Liver (tissue), 9 donors: ENCODE results near the gene PLD4. TPM values are rescaled to one million over a fixed set of nuclear protein-coding genes. Genes with fewer than 3 reads are reported as not detected.
"Not testable (repeated sequence)": the region's sequence is repeated elsewhere in the genome, so short reads cannot be mapped to it uniquely, and the experiment has no call there.

Source experiments
- DNase-seq: peaks from one replicate; pipeline ENCODE4 v3.0.0-alpha.2; 2017; ENCODE audit warnings: low spot score
- H3K27ac ChIP-seq, 2 donors: one replicate each; pipeline ENCODE4 v1.7.0; 2013; ENCODE audit warnings: inconsistent platforms in 2 of 2, low read length in 2 of 2, control low read depth in 1 of 2, low read depth in 1 of 2, mild to moderate bottlenecking in 1 of 2
- H3K27me3 ChIP-seq, 4 donors: one replicate each; pipeline versions ENCODE4 v1.6.1 to v1.7.0; 2013; ENCODE audit warnings: low read length in 3 of 4, inconsistent platforms in 1 of 4, mild to moderate bottlenecking in 1 of 4, moderate library complexity in 1 of 4; ENCODE audit not compliant: control insufficient read depth in 4 of 4, insufficient read depth in 4 of 4
- H3K36me3 ChIP-seq, 4 donors: one replicate each; pipeline versions ENCODE4 v1.6.1 to v1.7.0; 2013; ENCODE audit warnings: low read length in 3 of 4, mild to moderate bottlenecking in 3 of 4, low read depth in 1 of 4, moderate library complexity in 1 of 4; ENCODE audit not compliant: control insufficient read depth in 4 of 4, insufficient read depth in 3 of 4
- H3K4me1 ChIP-seq, 4 donors: one replicate each; pipeline versions ENCODE4 v1.6.1 to v1.7.0; 2013; ENCODE audit warnings: low read length in 3 of 4, mild to moderate bottlenecking in 3 of 4, moderate library complexity in 1 of 4; ENCODE audit not compliant: control insufficient read depth in 4 of 4, insufficient read depth in 4 of 4
- H3K4me3 ChIP-seq, 3 donors: one replicate each; pipeline versions ENCODE4 v1.6.1 to v1.7.0; 2013; ENCODE audit warnings: low read length in 3 of 3, control low read depth in 1 of 3, low read depth in 1 of 3, mild to moderate bottlenecking in 1 of 3
- H3K9ac ChIP-seq, 2 donors: one replicate each; pipeline ENCODE4 v1.7.0; 2013; ENCODE audit warnings: low read length in 2 of 2, mild to moderate bottlenecking in 2 of 2, moderate library complexity in 2 of 2, control low read depth in 1 of 2, low read depth in 1 of 2
- H3K9me3 ChIP-seq, 4 donors: one replicate each; pipeline versions ENCODE4 v1.6.1 to v1.7.0; 2013; ENCODE audit warnings: low read length in 3 of 4; ENCODE audit not compliant: control insufficient read depth in 4 of 4
- ATF3 ChIP-seq: IDR thresholded peaks from 2 replicates; pipeline ENCODE4 v1.6.1; 2016; ENCODE audit warnings: antibody characterized with exemption
- CTCF ChIP-seq: fragments of 150-350 bp; IDR thresholded peaks from 2 replicates; pipeline ENCODE4 v1.5.1; 2017; ENCODE audit warnings: improper control_type of control experiment, low read depth, low read length; ENCODE audit not compliant: missing input control
- FOXA1 ChIP-seq: IDR thresholded peaks from 2 replicates; pipeline ENCODE4 v1.6.1; 2016; ENCODE audit warnings: antibody characterized with exemption
- FOXA2 ChIP-seq: IDR thresholded peaks from 2 replicates; pipeline ENCODE4 v1.6.1; 2016; ENCODE audit warnings: antibody characterized with exemption
- HNF4A ChIP-seq, 2 donors: conservative IDR thresholded peaks; 2 replicates each; pipeline ENCODE4 v1.6.1; 2016; ENCODE audit warnings: antibody characterized with exemption in 2 of 2, mild to moderate bottlenecking in 2 of 2
- HNF4G ChIP-seq: IDR thresholded peaks from 2 replicates; pipeline ENCODE4 v1.6.1; 2016; ENCODE audit warnings: antibody characterized with exemption
- JUND ChIP-seq, 2 donors: IDR thresholded peaks; 2 replicates each; pipeline ENCODE4 v1.6.1; 2016; ENCODE audit warnings: antibody characterized with exemption in 2 of 2
- MAX ChIP-seq: IDR thresholded peaks from 2 replicates; pipeline ENCODE4 v1.6.1; 2016; ENCODE audit warnings: antibody characterized with exemption
- NR2F2 ChIP-seq: IDR thresholded peaks from 2 replicates; pipeline ENCODE4 v1.6.1; 2016; ENCODE audit warnings: antibody characterized with exemption
- RAD21 ChIP-seq, 2 donors: IDR thresholded peaks; 2 replicates each; pipeline ENCODE4 v1.6.1; 2016; ENCODE audit warnings: antibody characterized with exemption in 2 of 2, mild to moderate bottlenecking in 2 of 2
- RXRA ChIP-seq, 2 donors: IDR thresholded peaks; 2 replicates each; pipeline ENCODE4 v1.6.1; 2017 to 2018; ENCODE audit warnings: antibody characterized with exemption in 2 of 2, mild to moderate bottlenecking in 1 of 2
- SP1 ChIP-seq: IDR thresholded peaks from 2 replicates; pipeline ENCODE4 v1.6.1; 2018; ENCODE audit warnings: antibody characterized with exemption, mild to moderate bottlenecking
- TAF1 ChIP-seq: conservative IDR thresholded peaks from 2 replicates; pipeline ENCODE4 v1.6.1; 2016; ENCODE audit warnings: antibody characterized with exemption, mild to moderate bottlenecking
- ZBTB33 ChIP-seq: IDR thresholded peaks from 2 replicates; pipeline ENCODE4 v1.6.1; 2016; ENCODE audit warnings: antibody characterized with exemption
- WGBS: extraction: QIAGEN DNeasy Blood & Tissue Kit; methylation state at CpG from one replicate; pipeline ENCODE4 v1.1.7; 2013; 5-methylcytosine and 5-hydroxymethylcytosine counted together
- polyA plus RNA-seq, 2 donors: library from polyadenylated mRNA; stranded (reverse) in 1 of 2; unstranded in 1 of 2; fragments of 200-250 nt in 1 of 2; fragments of >200 nt in 1 of 2; fragmentation: Nextera tagmentation in 1 of 2; extraction: Ambion mirVana in 1 of 2; gene quantifications; one replicate each; pipeline versions ENCODE4 v1.2.1 to v1.2.3, GENCODE V29; 2013 to 2015
- total RNA-seq, 2 donors: library from RNA; depleted of rRNA; stranded (reverse); fragments of >200 nt; gene quantifications; one replicate each; pipeline ENCODE4 v1.2.3, GENCODE V29; 2014
- donor health status: healthy.
- donor health status: healthy.
- donor health status: healthy.
- donor health status: healthy.
- donor health status: healthy.

Gene PLD4
- total and polyA plus RNA-seq, 4 donors, result under 0.01 to 14.5 (median 0.35) TPM

GRCh38 chr14:104888489-104889374 lies 35.9 kb upstream of the PLD4 start:
- Histone ChIP-seq H3K27ac (no peak overlapping the region), H3K9ac (no peak overlapping the region), H3K36me3 (peaks cover 0 to 29% (median 12%) of the 10 kb centered on the region in 4 donors), H3K9me3 (no peaks in the 10 kb centered on the region), H3K27me3 (no peaks in the 10 kb centered on the region), H3K4me3 (no peak overlapping the region), H3K4me1 (no peaks in the 10 kb centered on the region)
- TF ChIP-seq TAF1, result no peak
- TF ChIP-seq SP1, result no peak
- no peak for TF ChIP-seq HNF4A (conservative IDR thresholded peaks at IDR 0.05)
- WGBS, result 96% methylated on average over 26 of the region's 26 CpGs
- no peak for DNase-seq

GRCh38 chr14:104889375-104889757 lies 35.3 kb upstream of the PLD4 start:
- no peak overlapping the region for H3K9ac ChIP-seq
- H3K4me3 ChIP-seq, result no peak overlapping the region
- H3K36me3 ChIP-seq, result peaks cover 0 to 26% (median 12%) of the 10 kb centered on the region in 4 donors
- DNase-seq, result no peak
- no peaks in the 10 kb centered on the region for H3K9me3 ChIP-seq
- whole genome bisulfite sequencing, result 98% methylated on average over 23 of the region's 23 CpGs
- H3K27me3 ChIP-seq, result no peaks in the 10 kb centered on the region
- no peak for TF ChIP-seq TAF1
- no peak for TF ChIP-seq FOXA1
- TF ChIP-seq CTCF, result no peak
- TF ChIP-seq HNF4A (conservative IDR thresholded peaks at IDR 0.05), result no peak
- no peak for TF ChIP-seq NR2F2
- no peak for TF ChIP-seq FOXA2
- TF ChIP-seq ATF3, result no peak
- peaks cover 0 to 2% (median 0%) of the 10 kb centered on the region in 4 donors for H3K4me1 ChIP-seq
- no peak overlapping the region for H3K27ac ChIP-seq

- Histone ChIP-seq H3K4me1 (peaks cover 2 to 11% (median 4%) of the 10 kb centered on the region in 4 donors), H3K36me3 (peaks cover 0 to 28% (median 12%) of the 10 kb centered on the region in 4 donors)
- not testable (repeated sequence) for DNase-seq, H3K27ac ChIP-seq, H3K27me3 ChIP-seq, H3K9me3 ChIP-seq, H3K9ac ChIP-seq, H3K4me3 ChIP-seq
Measured at GRCh38 chr14:104890292-104890691, 34.4 kb upstream of the PLD4 start.

- H3K36me3 ChIP-seq, result peaks cover 0 to 21% (median 8%) of the 10 kb centered on the region in 4 donors
- WGBS, result 86% methylated on average over 4 of the region's 4 CpGs
- no peaks in the 10 kb centered on the region for H3K9me3 ChIP-seq
- H3K4me3 ChIP-seq, result no peak overlapping the region
- no peak for DNase-seq
- H3K4me1 ChIP-seq, result peaks cover 5 to 16% (median 6%) of the 10 kb centered on the region in 4 donors
- no peak overlapping the region for H3K9ac ChIP-seq
- H3K27ac ChIP-seq, result no peak overlapping the region
- H3K27me3 ChIP-seq, result no peaks in the 10 kb centered on the region
- TF ChIP-seq ZBTB33, result no peak
- TF ChIP-seq MAX, result no peak
- TF ChIP-seq FOXA2, result no peak
- no peak for TF ChIP-seq RXRA (IDR thresholded peaks at IDR 0.05)
- no peak for TF ChIP-seq ATF3
- TF ChIP-seq JUND (IDR thresholded peaks at IDR 0.05), result no peak
- no peak for TF ChIP-seq SP1
- no peak for TF ChIP-seq HNF4G
- no peak for TF ChIP-seq RAD21 (IDR thresholded peaks at IDR 0.05)
- no peak for TF ChIP-seq CTCF
Measured at GRCh38 chr14:104891121-104891551, 33.5 kb upstream of the PLD4 start.
